DOHH2 (cell line): Measurements from ENCODE around the gene GPRIN3.

Source experiments
- H3F3A ChIP-seq: fragments of 200-600 bp; sonication (generic), shearing (Covaris generic); 2 replicates; pipeline ENCODE4 v1.6.0; 2016; ENCODE audit warnings: antibody characterized with exemption, mild to moderate bottlenecking; ENCODE audit not compliant: control insufficient read depth, insufficient read depth
- H3K27ac ChIP-seq: fragments of 200-600 bp; sonication (generic); 2 replicates; pipeline ENCODE4 v1.5.1; 2014; ENCODE audit warnings: low read depth, mild to moderate bottlenecking, low read length, moderate library complexity
- H3K27me3 ChIP-seq: fragments of 200-600 bp; sonication (generic); 2 replicates; pipeline ENCODE4 v1.6.1; 2014; ENCODE audit warnings: mild to moderate bottlenecking, low read length, mixed read lengths; ENCODE audit not compliant: control insufficient read depth
- H3K36me3 ChIP-seq: fragments of 200-600 bp; sonication (generic); 2 replicates; pipeline ENCODE4 v1.6.1; 2014; ENCODE audit warnings: mild to moderate bottlenecking, low read length, moderate library complexity, mixed read lengths; ENCODE audit not compliant: control insufficient read depth
- H3K4me1 ChIP-seq: fragments of 200-600 bp; sonication (generic); 2 replicates; pipeline ENCODE4 v1.6.1; 2014; ENCODE audit warnings: mild to moderate bottlenecking, low read length, mixed read lengths; ENCODE audit not compliant: control insufficient read depth
- H3K4me2 ChIP-seq: fragments of 200-600 bp; sonication (generic); 2 replicates; pipeline ENCODE4 v1.6.0; 2014; ENCODE audit warnings: mild to moderate bottlenecking, low read length, moderate library complexity
- H3K4me3 ChIP-seq: fragments of 200-600 bp; sonication (generic); 2 replicates; pipeline ENCODE4 v1.5.1; 2014; ENCODE audit warnings: mild to moderate bottlenecking, low read length, mixed read lengths
- H3K79me2 ChIP-seq: fragments of 200-600 bp; sonication (generic); 2 replicates; pipeline ENCODE4 v1.6.1; 2014; ENCODE audit warnings: mild to moderate bottlenecking, low read length, mixed read lengths; ENCODE audit not compliant: control insufficient read depth
- H3K9me2 ChIP-seq: fragments of 200-600 bp; sonication (generic); replicated peaks from 2 replicates; pipeline ENCODE4 v1.6.1; 2014; ENCODE audit warnings: mild to moderate bottlenecking, low read length, mixed read lengths; ENCODE audit not compliant: control insufficient read depth
- H3K9me3 ChIP-seq: fragments of 200-600 bp; sonication (generic); 2 replicates; pipeline ENCODE4 v1.6.1; 2014; ENCODE audit warnings: antibody characterized with exemption, low read length, mixed read lengths; ENCODE audit not compliant: control insufficient read depth, insufficient read depth
- H4K20me1 ChIP-seq: fragments of 200-600 bp; sonication (generic); 2 replicates; pipeline ENCODE4 v1.6.0; 2014; ENCODE audit warnings: low read depth, mild to moderate bottlenecking, antibody characterized with exemption, low read length, moderate library complexity; ENCODE audit not compliant: control insufficient read depth, insufficient read depth
- CTCF ChIP-seq: fragments of 200-600 bp; sonication (generic); IDR thresholded peaks from one replicate; pipeline ENCODE4 v1.5.1; 2014; ENCODE audit warnings: antibody characterized with exemption, mild to moderate bottlenecking, low read depth, low read length; ENCODE audit not compliant: poor library complexity, severe bottlenecking
- EZH2phosphoT487 ChIP-seq: fragments of 200-600 bp; sonication (generic); IDR thresholded peaks from 2 replicates; pipeline ENCODE4 v1.6.1; 2017; ENCODE audit warnings: borderline replicate concordance, mild to moderate bottlenecking, antibody characterized with exemption, low read length, moderate library complexity, mixed read lengths

GPRIN3 gene

GRCh38 chr4:89253311-89253710 is 54.3 kb downstream of the GPRIN3 start:
- Histone ChIP-seq H3K4me2 (no peak overlapping the region), H3K79me2 (no peaks in the 10 kb centered on the region), H3K4me3 (no peak overlapping the region)

GRCh38 chr4:89251396-89251795 is 56.2 kb downstream of the GPRIN3 start:
- no peaks in the 10 kb centered on the region for H4K20me1 ChIP-seq
- H3K4me3 ChIP-seq = no peak overlapping the region
- no peak overlapping the region for H3K27ac ChIP-seq
- no peaks in the 10 kb centered on the region for H3K4me1 ChIP-seq
- H3K4me2 ChIP-seq = no peak overlapping the region
- H3F3A ChIP-seq = no peaks in the 10 kb centered on the region
- no peak for TF ChIP-seq EZH2phosphoT487
- TF ChIP-seq CTCF = no peak
- 0 out of 2 replicates have a peak, but pooled peaks cover 3% of the 10 kb centered on the region for H3K27me3 ChIP-seq
- H3K9me3 ChIP-seq = no peaks in the 10 kb centered on the region
- no peaks in the 10 kb centered on the region for H3K9me2 ChIP-seq
- no peaks in the 10 kb centered on the region for H3K79me2 ChIP-seq
- no peaks in the 10 kb centered on the region for H3K36me3 ChIP-seq

More at GRCh38 chr4:89253311-89253710, 54.3 kb downstream of the GPRIN3 start:
- Histone ChIP-seq H3K27me3 (0 out of 2 replicates have a peak, but pooled peaks cover 3% of the 10 kb centered on the region), H4K20me1 (no peaks in the 10 kb centered on the region), H3F3A (no peaks in the 10 kb centered on the region), H3K9me2 (no peaks in the 10 kb centered on the region), H3K27ac (no peak overlapping the region), H3K36me3 (no peaks in the 10 kb centered on the region), H3K9me3 (no peaks in the 10 kb centered on the region), H3K4me1 (no peaks in the 10 kb centered on the region)
- TF ChIP-seq EZH2phosphoT487 (no peak), CTCF (no peak)

GRCh38 chr4:89249716-89250361 is 57.8 kb downstream of the GPRIN3 start:
- no peak overlapping the region for H3K4me2 ChIP-seq
- no peaks in the 10 kb centered on the region for H4K20me1 ChIP-seq
- H3K4me3 ChIP-seq = no peak overlapping the region
- TF ChIP-seq CTCF (no peak), EZH2phosphoT487 (no peak)
- no peaks in the 10 kb centered on the region for H3K4me1 ChIP-seq
- no peaks in the 10 kb centered on the region for H3F3A ChIP-seq
- H3K9me2 ChIP-seq = no peaks in the 10 kb centered on the region
- H3K9me3 ChIP-seq = no peaks in the 10 kb centered on the region
- H3K36me3 ChIP-seq = no peaks in the 10 kb centered on the region
- no peaks in the 10 kb centered on the region for H3K79me2 ChIP-seq
- H3K27me3 ChIP-seq = 0 out of 2 replicates have a peak, but pooled peaks cover 3% of the 10 kb centered on the region
- H3K27ac ChIP-seq = no peak overlapping the region
